ENCODE results near the gene DMTF1.
"Not testable (repeated sequence)": the region's sequence is repeated elsewhere in the genome, so short reads cannot be mapped to it uniquely, and the experiment has no call there.

DMTF1 gene

GRCh38 chr7:87223666-87224065, 71.4 kb downstream of the DMTF1 start:
- Histone ChIP-seq H3K4me1 (ENCODE audit: control insufficient read depth, insufficient read depth, low read length) (peaks cover 3% of the 10 kb centered on the region; the same call in 1 of the 2 replicates), H3K9me3 (ENCODE audit: control insufficient read depth, insufficient read depth, low read length) (no peaks in the 10 kb centered on the region), H3K27me3 (ENCODE audit: control insufficient read depth, insufficient read depth, low read length) (peaks cover 31% of the 10 kb centered on the region), H3K36me3 (ENCODE audit: control insufficient read depth, insufficient read depth, low read length) (no peaks in the 10 kb centered on the region), H3K27ac (ENCODE audit: low read depth, low read length) (no peak overlapping the region), H3K9ac (ENCODE audit: low read depth, low read length) (no peak overlapping the region), H3K4me3 (ENCODE audit: low read depth, low read length) (no peak overlapping the region)

GRCh38 chr7:87225696-87226095, 73.4 kb downstream of the DMTF1 start:
- Histone ChIP-seq H3K27ac (ENCODE audit: low read depth, low read length) (no peak overlapping the region), H3K9ac (ENCODE audit: low read depth, low read length) (no peak overlapping the region), H3K9me3 (ENCODE audit: control insufficient read depth, insufficient read depth, low read length) (no peaks in the 10 kb centered on the region), H3K27me3 (ENCODE audit: control insufficient read depth, insufficient read depth, low read length) (peaks cover 29% of the 10 kb centered on the region), H3K4me1 (ENCODE audit: control insufficient read depth, insufficient read depth, low read length) (no peaks in the 10 kb centered on the region), H3K36me3 (ENCODE audit: control insufficient read depth, insufficient read depth, low read length) (no peaks in the 10 kb centered on the region), H3K4me3 (ENCODE audit: low read depth, low read length) (no peak overlapping the region)

- Histone ChIP-seq H3K9me3 (ENCODE audit: control insufficient read depth, insufficient read depth, low read length) (no peaks in the 10 kb centered on the region), H3K27me3 (ENCODE audit: control insufficient read depth, insufficient read depth, low read length) (peaks cover 21% of the 10 kb centered on the region), H3K27ac (ENCODE audit: low read depth, low read length) (no peak overlapping the region), H3K36me3 (ENCODE audit: control insufficient read depth, insufficient read depth, low read length) (no peaks in the 10 kb centered on the region), H3K4me1 (ENCODE audit: control insufficient read depth, insufficient read depth, low read length) (no peaks in the 10 kb centered on the region), H3K9ac (ENCODE audit: low read depth, low read length) (no peak overlapping the region), H3K4me3 (ENCODE audit: low read depth, low read length) (no peak overlapping the region)
Observed at GRCh38 chr7:87226495-87226894, 74.2 kb downstream of the DMTF1 start.

GRCh38 chr7:87231258-87231657, 79.0 kb downstream of the DMTF1 start:
- Histone ChIP-seq H3K27me3 (ENCODE audit: control insufficient read depth, insufficient read depth, low read length) (no peaks in the 10 kb centered on the region), H3K9ac (ENCODE audit: low read depth, low read length) (no peak overlapping the region), H3K4me1 (ENCODE audit: control insufficient read depth, insufficient read depth, low read length) (no peaks in the 10 kb centered on the region), H3K9me3 (ENCODE audit: control insufficient read depth, insufficient read depth, low read length) (no peaks in the 10 kb centered on the region), H3K36me3 (ENCODE audit: control insufficient read depth, insufficient read depth, low read length) (no peaks in the 10 kb centered on the region), H3K27ac (ENCODE audit: low read depth, low read length) (no peak overlapping the region), H3K4me3 (ENCODE audit: low read depth, low read length) (no peak overlapping the region)

- Histone ChIP-seq H3K36me3 (ENCODE audit: control insufficient read depth, insufficient read depth, low read length) (no peaks in the 10 kb centered on the region), H3K27me3 (ENCODE audit: control insufficient read depth, insufficient read depth, low read length) (no peaks in the 10 kb centered on the region), H3K9ac (ENCODE audit: low read depth, low read length) (no peak overlapping the region), H3K27ac (ENCODE audit: low read depth, low read length) (no peak overlapping the region), H3K9me3 (ENCODE audit: control insufficient read depth, insufficient read depth, low read length) (no peaks in the 10 kb centered on the region), H3K4me3 (ENCODE audit: low read depth, low read length) (no peak overlapping the region), H3K4me1 (ENCODE audit: control insufficient read depth, insufficient read depth, low read length) (no peaks in the 10 kb centered on the region)
Observed at GRCh38 chr7:87231711-87232110, 79.5 kb downstream of the DMTF1 start.

- H3K4me3 ChIP-seq (ENCODE audit: low read depth, low read length): no peak overlapping the region
- H3K27ac ChIP-seq (ENCODE audit: low read depth, low read length): no peak overlapping the region
- H3K4me1 ChIP-seq (ENCODE audit: control insufficient read depth, insufficient read depth, low read length): no peaks in the 10 kb centered on the region
- no peaks in the 10 kb centered on the region for H3K36me3 ChIP-seq (ENCODE audit: control insufficient read depth, insufficient read depth, low read length)
- no peaks in the 10 kb centered on the region for H3K27me3 ChIP-seq (ENCODE audit: control insufficient read depth, insufficient read depth, low read length)
- no peak overlapping the region for H3K9ac ChIP-seq (ENCODE audit: low read depth, low read length)
- no peaks in the 10 kb centered on the region for H3K9me3 ChIP-seq (ENCODE audit: control insufficient read depth, insufficient read depth, low read length)
Observed at GRCh38 chr7:87234949-87235348, 82.7 kb downstream of the DMTF1 start.

GRCh38 chr7:87238464-87239051, 86.3 kb downstream of the DMTF1 start:
- not testable (repeated sequence) for H3K36me3 ChIP-seq (ENCODE audit: control insufficient read depth, insufficient read depth, low read length); H3K4me1 ChIP-seq (ENCODE audit: control insufficient read depth, insufficient read depth, low read length); H3K27ac ChIP-seq (ENCODE audit: low read depth, low read length); H3K9ac ChIP-seq (ENCODE audit: low read depth, low read length); H3K9me3 ChIP-seq (ENCODE audit: control insufficient read depth, insufficient read depth, low read length); H3K4me3 ChIP-seq (ENCODE audit: low read depth, low read length); H3K27me3 ChIP-seq (ENCODE audit: control insufficient read depth, insufficient read depth, low read length)

- not testable (repeated sequence) for H3K36me3 ChIP-seq (ENCODE audit: control insufficient read depth, insufficient read depth, low read length); H3K4me1 ChIP-seq (ENCODE audit: control insufficient read depth, insufficient read depth, low read length)
Observed at GRCh38 chr7:87245671-87246070, 93.4 kb downstream of the DMTF1 start.

More at GRCh38 chr7:87245671-87246070, 93.4 kb downstream of the DMTF1 start:
- H3K4me3 ChIP-seq (ENCODE audit: low read depth, low read length); H3K9ac ChIP-seq (ENCODE audit: low read depth, low read length); H3K27ac ChIP-seq (ENCODE audit: low read depth, low read length); H3K27me3 ChIP-seq (ENCODE audit: control insufficient read depth, insufficient read depth, low read length); H3K9me3 ChIP-seq (ENCODE audit: control insufficient read depth, insufficient read depth, low read length): not testable (repeated sequence)

Data from HUES48 (cell line).